ENCODE results near the gene CHMP6. TPM values are rescaled to one million over a fixed set of nuclear protein-coding genes. Genes with fewer than 3 reads are reported as not detected.
A peak's percentile ranks its signal among the peaks of the same experiment; 100 is the strongest.

CHMP6 gene
- total RNA-seq, 1 donor from 2014 or later = 29.9 TPM

DNA sequence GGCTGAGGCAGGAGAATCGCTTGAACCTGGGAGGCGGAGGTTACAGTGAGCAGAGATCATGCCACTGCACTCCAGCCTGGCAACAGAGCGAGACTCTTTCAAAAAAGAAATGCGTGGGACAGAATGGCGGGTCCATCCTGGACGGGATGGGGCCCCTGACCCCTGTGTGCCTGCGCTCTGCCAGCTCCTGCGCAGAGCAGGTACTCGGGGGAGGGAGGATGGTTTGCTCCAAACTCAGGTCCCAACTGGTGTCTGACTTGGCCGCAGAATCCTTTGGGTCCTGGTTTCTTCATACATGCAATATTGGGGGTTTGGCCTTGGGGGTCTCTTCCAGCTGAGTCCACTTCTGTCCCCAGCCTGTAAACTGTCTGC is 10.4 kb downstream of the CHMP6 start:
- Histone ChIP-seq H3K27ac (no peak overlapping the region), H3K27me3 (peaks cover 28% of the 10 kb centered on the region), H3K36me3 (peaks cover 30% of the 10 kb centered on the region), H3K9me3 (no peaks in the 10 kb centered on the region), H3K4me3 (no peak overlapping the region), H3K4me1 (peaks cover 22% of the 10 kb centered on the region)
- DNase-seq (no peak), ATAC-seq (no peak)
- TF ChIP-seq, protein P1, sequence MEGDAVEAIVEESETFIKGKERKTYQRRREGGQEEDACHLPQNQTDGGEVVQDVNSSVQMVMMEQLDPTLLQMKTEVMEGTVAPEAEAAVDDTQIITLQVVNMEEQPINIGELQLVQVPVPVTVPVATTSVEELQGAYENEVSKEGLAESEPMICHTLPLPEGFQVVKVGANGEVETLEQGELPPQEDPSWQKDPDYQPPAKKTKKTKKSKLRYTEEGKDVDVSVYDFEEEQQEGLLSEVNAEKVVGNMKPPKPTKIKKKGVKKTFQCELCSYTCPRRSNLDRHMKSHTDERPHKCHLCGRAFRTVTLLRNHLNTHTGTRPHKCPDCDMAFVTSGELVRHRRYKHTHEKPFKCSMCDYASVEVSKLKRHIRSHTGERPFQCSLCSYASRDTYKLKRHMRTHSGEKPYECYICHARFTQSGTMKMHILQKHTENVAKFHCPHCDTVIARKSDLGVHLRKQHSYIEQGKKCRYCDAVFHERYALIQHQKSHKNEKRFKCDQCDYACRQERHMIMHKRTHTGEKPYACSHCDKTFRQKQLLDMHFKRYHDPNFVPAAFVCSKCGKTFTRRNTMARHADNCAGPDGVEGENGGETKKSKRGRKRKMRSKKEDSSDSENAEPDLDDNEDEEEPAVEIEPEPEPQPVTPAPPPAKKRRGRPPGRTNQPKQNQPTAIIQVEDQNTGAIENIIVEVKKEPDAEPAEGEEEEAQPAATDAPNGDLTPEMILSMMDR (IDR thresholded peaks at IDR 0.05) = no peak
- intact Hi-C loops (cut with DNase I) = no loop called here

DNA sequence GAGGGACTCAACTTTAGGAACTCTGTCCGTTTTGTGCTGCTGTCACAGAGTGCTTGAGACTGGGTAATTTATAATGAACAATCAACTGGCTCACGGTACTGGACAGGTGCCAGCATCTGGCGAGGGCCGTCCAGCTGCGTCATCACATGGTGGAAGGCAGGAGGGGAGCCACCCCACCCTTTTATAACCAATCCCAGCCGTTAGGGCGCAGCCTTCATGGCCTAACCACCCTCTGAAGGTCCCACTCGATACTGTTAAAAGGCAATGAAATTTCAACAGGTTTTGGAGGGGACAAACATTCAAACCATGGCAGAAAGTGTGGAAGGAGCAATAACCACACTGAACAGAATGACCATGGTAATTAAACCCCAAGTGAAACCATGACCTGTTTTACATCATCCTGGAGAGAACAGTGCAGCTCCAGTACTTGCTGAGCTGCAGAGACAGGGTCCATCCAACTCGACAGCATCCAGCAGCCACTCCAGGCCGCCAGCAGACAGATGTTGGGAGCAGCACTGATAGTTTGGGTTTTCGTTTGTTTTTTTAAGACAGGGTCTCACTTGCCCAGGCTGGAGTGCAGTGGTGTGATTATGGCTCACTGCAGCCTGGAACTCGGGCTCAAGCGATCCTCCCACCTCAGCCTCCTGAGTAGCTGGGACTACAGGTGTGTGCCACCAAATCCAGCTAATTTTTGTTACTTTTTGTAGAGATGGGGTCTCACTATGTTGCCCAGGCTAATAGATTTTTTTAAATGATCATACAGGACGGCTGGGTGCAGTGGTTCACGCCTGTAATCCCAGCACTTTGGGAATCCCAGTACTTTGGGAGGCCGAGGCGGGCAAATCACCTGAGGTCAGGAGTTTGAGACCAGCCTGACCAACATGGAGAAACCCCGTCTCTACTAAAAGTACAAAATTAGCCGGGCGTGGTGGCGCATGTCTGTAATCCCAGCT is 11.0 kb downstream of the CHMP6 start:
- DNase-seq (peak; percentile 72), ATAC-seq (no peak)
- no peak overlapping the region for H3K27ac ChIP-seq
- intact Hi-C loops (cut with DNase I) = no loop called here
- peaks cover 28% of the 10 kb centered on the region for H3K27me3 ChIP-seq
- H3K4me3 ChIP-seq = no peak overlapping the region
- no peaks in the 10 kb centered on the region for H3K9me3 ChIP-seq
- H3K4me1 ChIP-seq = peaks cover 22% of the 10 kb centered on the region
- H3K36me3 ChIP-seq = peaks cover 23% of the 10 kb centered on the region
- TF ChIP-seq, protein P1 (IDR thresholded peaks at IDR 0.05) = no peak

DNA sequence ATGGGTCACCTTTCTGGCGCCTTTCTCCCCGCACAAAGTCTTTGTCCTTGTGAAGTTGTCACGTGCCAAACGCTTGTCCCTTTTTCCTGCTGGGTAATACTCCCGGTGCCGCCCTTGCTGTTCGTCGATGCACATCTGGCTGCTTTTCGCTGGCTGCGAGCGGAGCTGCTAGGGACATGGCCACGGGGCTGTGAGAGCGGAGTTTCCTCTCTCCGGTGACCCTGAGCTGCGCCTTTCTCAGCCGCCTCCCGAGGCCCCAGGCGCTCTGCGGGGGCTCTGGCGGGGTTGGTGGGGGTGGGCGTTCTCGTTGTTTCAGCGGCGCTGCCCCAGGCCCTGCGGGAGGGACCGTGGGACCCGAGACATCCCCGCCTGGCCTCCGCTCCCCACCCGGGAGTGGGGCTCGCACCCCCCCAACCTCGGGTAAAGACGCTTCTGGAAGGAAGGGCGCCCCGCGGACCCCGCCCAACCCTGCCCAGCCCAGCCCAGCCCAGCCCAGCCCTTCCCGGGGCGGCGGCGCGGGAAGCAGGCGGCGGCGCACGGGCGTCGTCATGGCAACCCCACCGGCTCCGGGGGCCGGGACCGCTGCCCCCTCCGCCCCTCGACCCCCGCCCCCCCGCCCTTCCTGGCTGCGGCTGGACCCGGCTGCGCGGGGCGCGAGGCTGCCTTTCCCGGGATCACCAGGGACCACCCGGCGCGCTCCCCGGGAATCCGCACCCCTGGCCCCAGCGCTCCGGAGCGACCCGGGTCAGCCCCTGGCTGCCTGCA is 12.3 kb downstream of the CHMP6 start:
- H3K9me3 ChIP-seq = no peaks in the 10 kb centered on the region
- no peak overlapping the region for H3K27ac ChIP-seq
- DNase-seq = peak; percentile 56
- H3K4me1 ChIP-seq = peaks cover 22% of the 10 kb centered on the region
- peaks cover 28% of the 10 kb centered on the region for H3K27me3 ChIP-seq
- peak overlapping the region; percentile 8 for H3K4me3 ChIP-seq
- TF ChIP-seq, protein P1 (IDR thresholded peaks at IDR 0.05) = no peak
- intact Hi-C loops (cut with DNase I) = no loop called here
- peak; percentile 19 for ATAC-seq
- peaks cover 11% of the 10 kb centered on the region for H3K36me3 ChIP-seq

DNA sequence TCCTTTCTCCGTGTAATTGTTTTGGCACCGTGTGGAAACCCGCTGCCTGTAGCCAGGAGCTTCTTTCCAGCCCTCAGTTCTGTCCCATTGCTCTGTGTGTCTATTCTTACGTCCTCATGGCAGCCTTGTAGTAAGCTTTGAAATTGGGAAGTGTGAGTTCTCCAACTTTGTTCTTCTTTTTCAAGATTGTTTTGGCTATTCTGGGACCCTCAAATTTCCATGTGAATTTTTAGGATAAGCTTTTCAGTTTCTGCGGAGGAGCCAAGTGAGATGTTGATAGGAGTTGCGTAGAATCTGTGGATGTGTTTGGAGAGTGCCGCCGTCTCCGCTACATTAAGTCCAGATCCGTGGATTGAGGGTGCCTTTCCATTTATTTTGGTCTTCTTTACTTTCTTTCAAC is 15.2 kb downstream of the CHMP6 start:
- no peak overlapping the region for H3K27ac ChIP-seq
- TF ChIP-seq, protein P1 (IDR thresholded peaks at IDR 0.05) = no peak
- no peak for DNase-seq
- no peak for ATAC-seq
- H3K4me3 ChIP-seq = no peak overlapping the region
- intact Hi-C loops (cut with DNase I) = no loop called here
- H3K4me1 ChIP-seq = peaks cover 18% of the 10 kb centered on the region
- no peaks in the 10 kb centered on the region for H3K9me3 ChIP-seq
- no peaks in the 10 kb centered on the region for H3K36me3 ChIP-seq
- peaks cover 28% of the 10 kb centered on the region for H3K27me3 ChIP-seq

DNA sequence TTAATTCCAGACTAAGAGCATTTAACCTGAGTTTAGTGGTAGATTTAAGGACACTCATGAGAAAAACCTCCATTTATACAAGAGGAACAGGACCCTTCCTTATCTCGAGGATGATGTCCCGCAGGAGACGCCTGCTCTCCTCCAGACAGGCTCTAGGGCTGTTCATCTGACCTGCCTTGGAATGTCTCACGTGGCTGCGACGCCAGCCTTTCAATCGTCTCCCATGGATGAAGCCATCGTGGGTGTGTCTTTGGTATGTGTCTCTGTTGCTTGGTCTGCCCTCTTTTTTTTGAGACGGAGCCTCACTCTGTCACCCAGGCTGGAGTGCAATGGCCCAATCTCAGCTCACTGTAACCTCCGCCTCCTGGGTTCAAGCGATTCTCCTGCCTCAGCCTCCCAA is 16.5 kb downstream of the CHMP6 start:
- ATAC-seq = no peak
- TF ChIP-seq, protein P1 (IDR thresholded peaks at IDR 0.05) = no peak
- no peaks in the 10 kb centered on the region for H3K36me3 ChIP-seq
- H3K27ac ChIP-seq = no peak overlapping the region
- DNase-seq = no peak
- H3K9me3 ChIP-seq = no peaks in the 10 kb centered on the region
- H3K4me3 ChIP-seq = no peak overlapping the region
- H3K4me1 ChIP-seq = peaks cover 10% of the 10 kb centered on the region
- H3K27me3 ChIP-seq = peaks cover 27% of the 10 kb centered on the region
- intact Hi-C loops (cut with DNase I) = no loop called here

Data from upper lobe of right lung (tissue), 1 donor.